H1 (cell line): ENCODE data around the gene TAF1D. TPM values are rescaled to one million over a fixed set of nuclear protein-coding genes. Genes with fewer than 3 reads are reported as not detected.

ENCODE experiments used
- CTCF ChIA-PET: fragments of 300-600 bp; sonication (Branson Sonifier 250); formaldehyde crosslinking; loops from one replicate; lab custom pipeline; 2021; ENCODE audit not compliant: partially characterized antibody; lab: Charles Lee
- POLR2A ChIA-PET: fragments of 300-600 bp; sonication (Branson Sonifier 250); formaldehyde crosslinking; loops from one replicate; lab custom pipeline; 2021; ENCODE audit warnings: inconsistent platforms; ENCODE audit not compliant: partially characterized antibody; lab: Charles Lee
- DNase-seq, 2 experiments: peaks; one replicate each; pipeline versions ENCODE4 v3.0.0 to v3.0.0-alpha.2; 2010 to 2022; ENCODE audit warnings: low spot score in 2 of 2, low read depth in 1 of 2, mixed read lengths in 1 of 2
- FAIRE-seq: peaks from 2 replicates; lab custom pipeline; 2011; peaks lifted over from hg19 to GRCh38; lab: Jason Lieb, UNC
- H2AFZ ChIP-seq: 2 replicates; pipeline ENCODE4 v1.8.1; 2012; ENCODE audit warnings: low read length, inconsistent platforms
- H2AK5ac ChIP-seq: 2 replicates; pipeline ENCODE4 v1.6.1; 2013; ENCODE audit warnings: low read depth, low read length
- H2BK120ac ChIP-seq: replicated peaks from 2 replicates; pipeline ENCODE3; 2013; ENCODE audit warnings: low read depth, low read length, inconsistent platforms
- H2BK12ac ChIP-seq: 2 replicates; pipeline ENCODE4 v1.6.1; 2013; ENCODE audit warnings: low read depth, low read length
- H2BK15ac ChIP-seq: 2 replicates; pipeline ENCODE4 v1.6.1; 2013; ENCODE audit warnings: low read length
- H2BK20ac ChIP-seq: 2 replicates; pipeline ENCODE4 v1.6.1; 2013; ENCODE audit warnings: low read length
- H2BK5ac ChIP-seq: 2 replicates; pipeline ENCODE4 v1.6.1; 2013; ENCODE audit warnings: low read depth, low read length
- H3K14ac ChIP-seq: 2 replicates; pipeline ENCODE4 v1.6.1; 2013; ENCODE audit warnings: inconsistent platforms; ENCODE audit not compliant: insufficient read length
- H3K18ac ChIP-seq: 2 replicates; pipeline ENCODE4 v1.6.1; 2013; ENCODE audit warnings: low read length; ENCODE audit errors: extremely low read depth
- H3K23ac ChIP-seq: 2 replicates; pipeline ENCODE4 v1.6.1; 2013; ENCODE audit warnings: inconsistent platforms; ENCODE audit not compliant: insufficient read length
- H3K23me2 ChIP-seq: 2 replicates; pipeline ENCODE4 v1.6.1; 2013; ENCODE audit warnings: low read depth, low read length
- H3K27ac ChIP-seq: 2 replicates; pipeline ENCODE4 v1.6.1; 2011; ENCODE audit warnings: low read depth, low read length, inconsistent platforms
- H3K27me3 ChIP-seq, 4 experiments: replicated peaks in 1 of 4; 1 replicate in 1 of 4; 2 replicates in 3 of 4; pipeline versions ENCODE4 v1.6.1 to v1.8.1; 2011 to 2013; ENCODE audit warnings: low read length in 3 of 4, mild to moderate bottlenecking in 3 of 4, inconsistent platforms in 2 of 4, mixed read lengths in 2 of 4, moderate library complexity in 1 of 4; ENCODE audit not compliant: control insufficient read depth in 3 of 4, insufficient read depth in 3 of 4; ENCODE audit errors: extremely low read depth in 1 of 4
- H3K36me3 ChIP-seq, 4 experiments: 2 replicates each; pipeline versions ENCODE4 v1.6.1 to v1.8.1; 2011 to 2013; ENCODE audit warnings: mild to moderate bottlenecking in 4 of 4, low read length in 3 of 4, moderate library complexity in 2 of 4, control low read depth in 1 of 4, inconsistent platforms in 1 of 4; ENCODE audit not compliant: insufficient read depth in 4 of 4, control insufficient read depth in 2 of 4
- H3K4ac ChIP-seq: replicated peaks from 2 replicates; pipeline ENCODE3; 2013; ENCODE audit warnings: low read length, low read depth, mixed read lengths, inconsistent platforms; ENCODE audit not compliant: insufficient read length
- H3K4me1 ChIP-seq, 4 experiments: replicated peaks in 1 of 4; 1 replicate in 1 of 4; 2 replicates in 3 of 4; pipeline versions ENCODE4 v1.6.1 to v1.8.1; 2011 to 2013; ENCODE audit warnings: low read length in 3 of 4, inconsistent platforms in 2 of 4, mixed read lengths in 1 of 4; ENCODE audit not compliant: insufficient read depth in 4 of 4, control insufficient read depth in 3 of 4
- H3K4me2 ChIP-seq, 2 experiments: 2 replicates each; pipeline versions ENCODE4 v1.6.1 to v1.8.1; 2011 to 2013; ENCODE audit warnings: low read depth in 2 of 2, low read length in 2 of 2, control low read depth in 1 of 2, inconsistent platforms in 1 of 2, mild to moderate bottlenecking in 1 of 2; ENCODE audit not compliant: insufficient read depth in 1 of 2
- H3K4me3 ChIP-seq, 4 experiments: fragments of 200-600, 300-600 bp in 1 of 4; sonication (generic), shearing (Covaris generic), sonication (Bioruptor Twin) in 1 of 4; 2 replicates each; pipeline versions ENCODE4 v1.5.1 to v1.8.1; 2011 to 2016; ENCODE audit warnings: low read length in 4 of 4, low read depth in 3 of 4, control low read depth in 2 of 4, inconsistent platforms in 2 of 4, mild to moderate bottlenecking in 2 of 4, mixed read lengths in 1 of 4, moderate library complexity in 1 of 4; ENCODE audit not compliant: insufficient read depth in 2 of 4; ENCODE audit errors: extremely low read depth in 1 of 4
- H3K56ac ChIP-seq: replicated peaks from 2 replicates; pipeline ENCODE3; 2013; ENCODE audit warnings: low read depth, mild to moderate bottlenecking, mixed read lengths, low read length, inconsistent platforms; ENCODE audit not compliant: insufficient read length
- H3K79me1 ChIP-seq: 2 replicates; pipeline ENCODE4 v1.6.1; 2013; ENCODE audit warnings: low read depth, low read length, control low read depth
- H3K79me2 ChIP-seq, 2 experiments: 2 replicates each; pipeline versions ENCODE4 v1.6.1 to v1.8.1; 2012 to 2013; ENCODE audit warnings: low read length in 2 of 2, mild to moderate bottlenecking in 2 of 2, inconsistent platforms in 1 of 2; ENCODE audit not compliant: insufficient read depth in 2 of 2, control insufficient read depth in 1 of 2
- H3K9ac ChIP-seq, 4 experiments: replicated peaks in 1 of 4; 1 replicate in 1 of 4; 2 replicates in 3 of 4; pipeline versions ENCODE4 v1.6.1 to v1.8.1; 2011 to 2013; ENCODE audit warnings: low read depth in 3 of 4, low read length in 3 of 4, control low read depth in 2 of 4, mild to moderate bottlenecking in 2 of 4, moderate library complexity in 2 of 4, inconsistent platforms in 1 of 4; ENCODE audit errors: extremely low read depth in 1 of 4
- H3K9me3 ChIP-seq, 2 experiments: 2 replicates each; pipeline versions ENCODE4 v1.6.1 to v1.8.1; 2012 to 2013; ENCODE audit warnings: mild to moderate bottlenecking in 2 of 2, moderate library complexity in 2 of 2, control low read depth in 1 of 2, inconsistent platforms in 1 of 2, low read depth in 1 of 2, low read length in 1 of 2, mixed read lengths in 1 of 2; ENCODE audit not compliant: insufficient read depth in 2 of 2
- H4K20me1 ChIP-seq, 2 experiments: replicated peaks in 1 of 2; 2 replicates each; pipeline versions ENCODE3 to v1.8.1; 2011 to 2013; ENCODE audit warnings: inconsistent platforms in 2 of 2, low read length in 2 of 2, mild to moderate bottlenecking in 1 of 2; ENCODE audit not compliant: insufficient read depth in 2 of 2, control insufficient read depth in 1 of 2
- H4K5ac ChIP-seq: 2 replicates; pipeline ENCODE4 v1.6.1; 2013; ENCODE audit warnings: low read length, low read depth, mixed read lengths, inconsistent platforms; ENCODE audit not compliant: insufficient read length
- H4K8ac ChIP-seq: 2 replicates; pipeline ENCODE4 v1.8.0; 2013; ENCODE audit warnings: mild to moderate bottlenecking, moderate library complexity, low read length, inconsistent platforms; ENCODE audit not compliant: insufficient read depth; ENCODE audit errors: extremely low read depth
- H4K91ac ChIP-seq: replicated peaks from 2 replicates; pipeline ENCODE3; 2013; ENCODE audit warnings: low read length, mixed read lengths, inconsistent platforms; ENCODE audit not compliant: insufficient read length
- MAFK ChIP-seq: IDR thresholded peaks from 2 replicates; pipeline ENCODE4 v1.6.1; 2012; ENCODE audit warnings: low read depth, mild to moderate bottlenecking, improper control_type of control experiment, low read length
- POLR2A ChIP-seq, 2 experiments: IDR thresholded peaks; 1 replicate in 1 of 2; 2 replicates in 1 of 2; pipeline ENCODE4 v1.6.1; 2011; ENCODE audit warnings: low read depth in 2 of 2, low read length in 2 of 2, mild to moderate bottlenecking in 2 of 2; ENCODE audit errors: control extremely low read depth in 1 of 2
- TAF1 ChIP-seq: IDR thresholded peaks from 2 replicates; pipeline ENCODE4 v1.6.1; 2011; ENCODE audit warnings: mild to moderate bottlenecking, low read depth, low read length
- WGBS, 2 experiments: shearing (Covaris generic) in 1 of 2; methylation state at CpG; one replicate each; pipeline versions ENCODE4 v1.1.6 to v1.1.7; 2013 to 2015; ENCODE audit warnings: low lambda C conversion rate in 2 of 2, mixed read lengths in 2 of 2, inconsistent platforms in 1 of 2, low coverage in 1 of 2, missing lambda C conversion rate in 1 of 2; ENCODE audit not compliant: insufficient replicate concordance in 2 of 2, insufficient coverage in 1 of 2, insufficient read length in 1 of 2; ENCODE audit errors: extremely low coverage in 1 of 2, missing lambda C conversion rate in 1 of 2; 5-methylcytosine and 5-hydroxymethylcytosine counted together
- polyA plus RNA-seq, 7 experiments: library from polyadenylated mRNA; depleted of rRNA in 3 of 7; stranded (reverse) in 5 of 7; unstranded in 2 of 7; fragments of >200 nt in 5 of 7; fragments of 200-250 nt in 2 of 7; gene quantifications; 1 replicate in 5 of 7; 2 replicates in 1 of 7; 4 replicates in 1 of 7; pipeline versions ENCODE4 v1.2.1 to v1.2.3, GENCODE V29; 2011 to 2013; ENCODE audit warnings: missing spikeins in 2 of 7, mixed read lengths in 2 of 7
- total RNA-seq: library from RNA; stranded (reverse); fragmentation: NEBNext Ultra II Directional; extraction: Animal tissue kit (Norgen Biotek cat#: 25700); gene quantifications from 2 replicates; pipeline ENCODE4 v1.2.1, GENCODE V29; 2021

The TAF1D gene
- total and polyA plus RNA-seq, 2 of the 8 experiments (the other 6 are each of a cell fraction or from before 2014, with no cell fraction given): 64.7 to 212 TPM

- H3K79me1 ChIP-seq: no peaks in the 10 kb centered on the region
- DNase-seq (no peak), FAIRE-seq (no peak)
- 87% methylated on average over 6 of the region's 6 CpGs; no CpG with 5 or more reads in 1 of the 2 experiments for WGBS, 2 experiments
- H3K79me2 ChIP-seq: peaks cover 18 to 81% of the 10 kb centered on the region in 2 experiments
- H2BK5ac ChIP-seq: no peak overlapping the region
- H3K23ac ChIP-seq: no peak overlapping the region
- H3K56ac ChIP-seq: no peak overlapping the region
- H3K9me3 ChIP-seq: no peaks in the 10 kb centered on the region
- H2BK120ac ChIP-seq: no peak overlapping the region
- ChIA-PET CTCF (interaction anchor here (0.9 to 1.8 kb wide), 3 partner anchors 9 to 46 kb away, joined by 3 to 5 read pairs (median 3); partner anchors contain the start of gene MED17), POLR2A (interaction anchor here (0.6 to 16.4 kb wide), 9 partner anchors 13 to 610 kb away, joined by 3 to 495 read pairs (median 36); partner anchors contain the start of gene MED17)
- H3K14ac ChIP-seq: no peak overlapping the region
- no peaks in the 10 kb centered on the region for H3K27me3 ChIP-seq
- no peak overlapping the region for H2AFZ ChIP-seq
- peak overlapping the region in 1 of 4 experiments; percentile 29; a peak in 1 of 7 replicates for H3K9ac ChIP-seq
- H3K4me1 ChIP-seq: peaks cover 0 to 9% (median 5%) of the 10 kb centered on the region in 4 experiments; a peak in 5 of 7 replicates
- no peak overlapping the region for H4K91ac ChIP-seq
- no peak overlapping the region for H4K5ac ChIP-seq
- H2BK15ac ChIP-seq: no peak overlapping the region
- H4K20me1 ChIP-seq: peaks cover 12 to 15% of the 10 kb centered on the region in 2 experiments
- TF ChIP-seq MAFK: 0 out of 2 replicates have a peak, but pooled peaks have one; percentile 36
- TF ChIP-seq POLR2A (IDR thresholded peaks at IDR 0.05; ENCODE audit: control extremely low read depth in 1 of 2, low read depth in 2 of 2, low read length in 2 of 2): peak; percentile 21 to 50
- TF ChIP-seq TAF1: no peak
- H3K4ac ChIP-seq: no peak overlapping the region
- no peak overlapping the region for H2BK20ac ChIP-seq
- H2AK5ac ChIP-seq: no peak overlapping the region
- H3K4me3 ChIP-seq: peak overlapping the region in 3 of 4 experiments; percentile 91 to 100 (median 99); a peak in 5 of 8 replicates
- peak overlapping the region; percentile 69 to 96 for H3K4me2 ChIP-seq
- no peak overlapping the region for H3K27ac ChIP-seq
- no peak overlapping the region for H2BK12ac ChIP-seq
- H3K36me3 ChIP-seq: peaks cover 40 to 75% (median 63%) of the 10 kb centered on the region in 4 experiments
- H3K18ac ChIP-seq: no peak overlapping the region
- no peaks in the 10 kb centered on the region; the same call in 1 of the 2 replicates for H3K23me2 ChIP-seq
- no peak overlapping the region for H4K8ac ChIP-seq
Measured at GRCh38 chr11:93737904-93738612, 3.2 kb downstream of the TAF1D start.
